Activated CD4-positive, alpha-beta T cell treated with anti-CD3 and anti-CD28 coated beads, Interleukin-2, amount 10 ng/mL, durations not matched to agents 7 days and 5 days (primary cell): Measurements from ENCODE around the gene AGBL4. TPM values are rescaled to one million over a fixed set of nuclear protein-coding genes. Genes with fewer than 3 reads are reported as not detected.

Source experiments
- CTCF ChIA-PET: fragments of 350-600 bp; sonication (Branson Sonifier 250); formaldehyde crosslinking; loops from one replicate; lab custom pipeline; 2021; ENCODE audit warnings: antibody characterized with exemption; lab: Charles Lee
- POLR2A ChIA-PET: fragments of 350-600 bp; sonication (Branson Sonifier 250); formaldehyde crosslinking; loops from one replicate; lab custom pipeline; 2021; ENCODE audit warnings: antibody characterized with exemption; lab: Charles Lee
- DNase-seq: peaks from one replicate; pipeline ENCODE4 v3.0.0-alpha.2; 2020
- H3K27ac Mint-ChIP-seq: one replicate; pipeline ENCODE4 v1.8.0; 2021; ENCODE audit warnings: mild to moderate bottlenecking, moderate library complexity, mixed read lengths
- H3K27me3 Mint-ChIP-seq: one replicate; pipeline ENCODE4 v1.8.0; 2021; ENCODE audit warnings: mixed read lengths
- H3K36me3 Mint-ChIP-seq: one replicate; pipeline ENCODE4 v1.8.0; 2021; ENCODE audit warnings: low read depth, mixed read lengths
- H3K4me1 Mint-ChIP-seq: one replicate; pipeline ENCODE4 v1.8.0; 2021; ENCODE audit warnings: mixed read lengths
- H3K4me3 Mint-ChIP-seq: one replicate; pipeline ENCODE4 v1.8.0; 2021; ENCODE audit warnings: mild to moderate bottlenecking, moderate library complexity, mixed read lengths
- H3K9me3 Mint-ChIP-seq: one replicate; pipeline ENCODE4 v1.8.0; 2021; ENCODE audit warnings: mixed read lengths
- total RNA-seq, 2 experiments: library from RNA; stranded (reverse); gene quantifications; one replicate each; pipeline ENCODE4 v1.2.3, GENCODE V29; 2021

Gene AGBL4
- total RNA-seq, 2 experiments from 2014 or later, result not detected

DNA sequence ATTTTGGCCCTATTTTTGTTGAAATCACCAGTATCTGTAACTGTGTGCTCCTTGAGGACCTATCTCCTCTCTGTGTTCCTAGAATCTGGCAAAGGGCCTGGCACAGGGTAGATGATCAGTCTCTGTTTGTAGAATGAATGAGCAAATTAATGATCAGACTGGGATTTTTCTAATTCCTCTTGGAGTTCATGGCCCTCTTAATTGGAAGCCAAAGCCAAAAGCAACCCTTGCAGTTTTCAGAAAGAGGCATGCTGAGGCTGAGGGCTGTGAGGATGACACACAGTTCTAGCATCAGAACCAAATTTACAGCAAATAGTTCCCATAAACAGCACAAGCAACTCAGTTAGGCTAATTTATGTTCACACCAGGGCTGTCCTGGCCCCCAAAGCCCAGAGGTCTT is 1136.0 kb downstream of the AGBL4 start:
- Mint-ChIP-seq H3K4me3 (no peak overlapping the region), H3K4me1 (no peaks in the 10 kb centered on the region), H3K36me3 (no peaks in the 10 kb centered on the region), H3K9me3 (no peaks in the 10 kb centered on the region), H3K27me3 (no peaks in the 10 kb centered on the region), H3K27ac (no peak overlapping the region)
- no peak for DNase-seq
- ChIA-PET CTCF (no interaction called here), POLR2A (no interaction called here)

DNA sequence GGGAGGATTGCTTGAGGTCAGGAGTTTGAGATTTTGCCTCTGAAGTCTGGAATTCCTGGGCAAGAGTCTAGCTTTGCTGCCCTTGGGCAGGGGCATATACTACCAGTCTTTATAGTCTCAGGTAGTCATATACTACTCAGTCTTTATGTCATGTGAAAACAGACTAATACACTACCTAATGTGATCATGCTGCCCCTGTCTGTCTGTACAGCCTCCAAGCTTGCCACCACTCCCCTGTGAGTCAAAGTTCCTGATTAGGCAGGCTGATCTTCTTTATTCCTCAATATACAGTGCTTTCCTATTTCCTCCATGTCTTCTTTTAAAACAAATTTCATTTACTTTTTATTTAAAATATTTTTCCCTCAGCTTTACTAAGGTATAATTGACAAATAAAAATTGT is 1141.7 kb downstream of the AGBL4 start:
- CTCF ChIA-PET, result interaction anchor here (1.1 kb wide), 1 partner anchor 9 kb away, joined by 3 read pairs; no protein-coding TSS in a partner anchor
- no peak for DNase-seq
- Mint-ChIP-seq H3K36me3 (no peaks in the 10 kb centered on the region), H3K4me1 (no peaks in the 10 kb centered on the region), H3K4me3 (no peak overlapping the region), H3K27me3 (peaks cover 4% of the 10 kb centered on the region), H3K9me3 (no peaks in the 10 kb centered on the region), H3K27ac (no peak overlapping the region)
- POLR2A ChIA-PET, result no interaction called here

DNA sequence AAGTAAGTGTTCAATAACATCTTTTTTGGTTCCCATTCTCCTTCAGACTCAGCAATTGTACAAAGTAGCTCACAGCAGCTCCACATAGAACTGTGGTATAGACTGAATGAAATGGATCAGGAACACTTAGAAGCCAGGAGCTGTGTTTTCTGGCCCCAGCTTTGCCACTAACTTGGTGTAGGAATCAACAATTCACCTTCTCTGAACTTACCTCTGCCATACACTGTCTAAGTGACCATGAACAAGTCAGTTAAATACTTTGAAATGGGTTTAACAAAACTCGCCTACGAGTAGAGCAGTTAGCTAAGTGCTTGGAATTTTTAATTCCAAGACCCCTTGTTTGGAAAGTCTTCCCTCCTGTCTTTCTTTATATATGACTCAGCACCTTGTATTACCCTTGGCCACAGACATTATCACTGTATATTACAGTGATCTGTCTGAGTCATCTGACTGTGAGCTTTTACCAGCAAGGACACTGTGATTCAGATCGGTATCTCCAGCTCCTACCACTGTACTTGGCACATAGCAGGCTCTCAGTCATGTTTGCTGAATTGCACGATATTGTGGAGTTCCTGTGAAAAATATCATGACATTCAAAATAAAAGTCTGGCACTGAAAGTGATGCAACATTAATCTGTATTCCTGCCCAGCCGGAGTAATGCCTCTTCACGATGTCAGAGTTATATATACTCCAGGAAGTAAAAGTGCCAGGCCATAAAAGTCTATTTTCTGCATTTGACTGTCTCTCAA is 1145.4 kb downstream of the AGBL4 start:
- DNase-seq, result no peak
- no peaks in the 10 kb centered on the region for H3K9me3 Mint-ChIP-seq
- H3K27me3 Mint-ChIP-seq, result peaks cover 4% of the 10 kb centered on the region
- H3K4me1 Mint-ChIP-seq, result no peaks in the 10 kb centered on the region
- POLR2A ChIA-PET, result no interaction called here
- H3K36me3 Mint-ChIP-seq, result no peaks in the 10 kb centered on the region
- no peak overlapping the region for H3K27ac Mint-ChIP-seq
- CTCF ChIA-PET, result no interaction called here
- H3K4me3 Mint-ChIP-seq, result no peak overlapping the region

DNA sequence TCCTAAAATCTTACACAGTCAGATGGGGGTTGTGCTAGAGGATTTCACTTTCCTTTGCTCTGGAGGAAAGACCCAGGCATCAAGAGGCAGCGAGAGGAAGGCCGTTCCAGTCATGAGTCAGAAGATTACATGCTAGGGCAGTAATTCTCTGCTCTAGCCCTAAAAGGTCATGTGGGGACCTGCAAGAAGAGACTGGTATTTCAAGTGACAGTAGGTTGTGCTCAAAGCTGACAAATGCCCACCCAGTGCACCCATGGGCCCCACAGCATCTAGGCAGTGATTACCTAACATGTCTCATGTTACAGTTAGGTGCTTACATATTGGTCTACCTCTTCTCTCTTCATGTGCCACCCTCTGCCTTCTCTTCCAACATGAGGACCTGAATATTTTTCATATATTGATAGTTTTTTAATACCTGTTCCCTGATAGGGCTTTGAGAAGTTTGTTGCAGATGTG is 1147.4 kb downstream of the AGBL4 start:
- DNase-seq, result no peak
- no peaks in the 10 kb centered on the region for H3K4me1 Mint-ChIP-seq
- POLR2A ChIA-PET, result no interaction called here

DNA sequence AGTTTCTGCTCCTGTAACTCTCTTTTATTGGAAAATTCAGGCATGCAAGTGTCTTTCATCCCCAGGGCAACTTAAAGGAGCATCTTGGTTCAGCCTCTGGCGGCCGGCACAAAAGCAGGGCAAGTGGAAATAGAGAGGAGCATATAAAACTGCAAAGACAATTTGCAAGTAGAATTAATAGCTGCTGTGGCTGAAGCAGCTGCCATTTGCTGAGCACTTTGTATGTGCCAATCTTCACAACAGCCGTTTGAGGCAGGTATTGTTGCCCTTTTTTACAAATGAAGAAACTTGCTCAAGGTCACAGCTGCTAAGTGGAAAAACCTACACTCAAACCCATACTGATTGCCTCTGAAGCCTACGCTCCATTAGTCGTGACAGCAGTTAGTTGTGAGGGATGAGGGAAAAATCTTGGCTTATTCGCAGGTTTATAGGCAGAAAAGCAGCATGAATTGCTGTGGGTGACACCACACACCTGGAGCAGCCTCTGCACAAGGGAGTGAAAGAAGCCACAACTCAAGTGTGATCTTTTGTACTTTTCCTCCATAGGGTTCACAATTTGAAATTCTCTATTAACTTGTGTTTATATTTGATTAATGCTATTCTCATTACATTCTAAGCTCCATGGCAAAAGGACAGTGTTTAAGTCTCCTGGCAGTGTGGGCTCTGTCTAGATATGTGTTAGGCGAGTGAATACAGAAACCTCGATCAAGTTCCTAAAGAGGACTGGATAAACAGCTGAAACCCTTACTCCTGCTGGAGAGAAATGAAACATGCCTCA is 1148.0 kb downstream of the AGBL4 start:
- CTCF ChIA-PET, result interaction anchor here (1.7 kb wide), 1 partner anchor 13 kb away, joined by 3 read pairs; no protein-coding TSS in a partner anchor
- POLR2A ChIA-PET, result no interaction called here
- H3K4me1 Mint-ChIP-seq, result no peaks in the 10 kb centered on the region

More for the DNA sequence above, 1147.4 kb downstream of the AGBL4 start:
- Mint-ChIP-seq H3K36me3 (no peaks in the 10 kb centered on the region), H3K27ac (no peak overlapping the region), H3K9me3 (no peaks in the 10 kb centered on the region), H3K4me3 (no peak overlapping the region), H3K27me3 (peaks cover 1% of the 10 kb centered on the region)
- CTCF ChIA-PET, result interaction anchor here (1.7 kb wide), 1 partner anchor 12 kb away, joined by 3 read pairs; no protein-coding TSS in a partner anchor

DNA sequence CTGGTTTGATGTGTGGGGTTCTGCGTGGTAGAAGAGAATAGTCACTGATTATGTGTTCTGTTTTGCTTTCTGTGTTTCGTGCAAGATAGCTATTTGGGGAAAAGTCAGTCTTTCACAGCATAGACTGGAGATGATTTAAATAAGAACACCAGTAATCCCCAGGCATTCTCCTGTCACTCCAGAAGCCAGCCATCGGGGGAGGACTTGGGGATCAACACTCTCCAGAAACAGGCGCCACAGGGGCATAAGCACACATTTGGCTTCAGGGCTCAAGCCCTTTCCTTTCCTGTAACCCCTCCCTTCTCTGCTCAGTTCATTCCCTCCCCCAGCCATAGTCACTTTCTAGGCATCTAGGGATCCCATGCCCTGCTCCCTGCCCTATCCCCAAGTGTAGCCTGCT is 1149.8 kb downstream of the AGBL4 start:
- no peak overlapping the region for H3K4me3 Mint-ChIP-seq
- no peaks in the 10 kb centered on the region for H3K4me1 Mint-ChIP-seq
- no peaks in the 10 kb centered on the region for H3K9me3 Mint-ChIP-seq
- ChIA-PET CTCF (no interaction called here), POLR2A (no interaction called here)
- H3K27me3 Mint-ChIP-seq, result no peaks in the 10 kb centered on the region
- no peak for DNase-seq
- no peak overlapping the region for H3K27ac Mint-ChIP-seq
- H3K36me3 Mint-ChIP-seq, result no peaks in the 10 kb centered on the region

More for the DNA sequence above, 1148.0 kb downstream of the AGBL4 start:
- no peaks in the 10 kb centered on the region for H3K36me3 Mint-ChIP-seq
- H3K4me3 Mint-ChIP-seq, result no peak overlapping the region
- H3K27me3 Mint-ChIP-seq, result no peaks in the 10 kb centered on the region
- H3K27ac Mint-ChIP-seq, result no peak overlapping the region
- no peaks in the 10 kb centered on the region for H3K9me3 Mint-ChIP-seq
- no peak for DNase-seq

DNA sequence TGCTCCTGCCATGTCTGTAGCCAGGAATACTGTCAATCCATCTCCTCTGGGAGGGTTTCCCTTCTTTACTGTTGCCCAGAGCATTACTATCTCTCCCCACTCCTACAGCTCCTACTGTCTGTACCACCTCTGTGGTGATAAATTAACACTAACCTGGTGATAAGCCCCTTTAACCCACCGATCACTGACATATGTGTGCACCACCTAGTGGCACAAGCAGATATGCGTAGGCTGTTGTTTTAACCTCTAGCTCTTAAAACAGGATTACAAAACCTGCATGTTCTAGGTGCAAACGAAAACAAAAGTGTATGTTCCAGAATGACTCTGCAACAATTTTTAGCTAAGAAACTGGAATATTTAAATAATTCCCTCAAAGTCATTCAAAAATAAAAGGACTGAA is 1153.2 kb downstream of the AGBL4 start:
- H3K4me3 Mint-ChIP-seq, result no peak overlapping the region
- H3K9me3 Mint-ChIP-seq, result no peaks in the 10 kb centered on the region
- CTCF ChIA-PET, result no interaction called here
- H3K4me1 Mint-ChIP-seq, result no peaks in the 10 kb centered on the region
- H3K36me3 Mint-ChIP-seq, result no peaks in the 10 kb centered on the region
- no peak overlapping the region for H3K27ac Mint-ChIP-seq
- POLR2A ChIA-PET, result no interaction called here
- no peaks in the 10 kb centered on the region for H3K27me3 Mint-ChIP-seq
- no peak for DNase-seq

DNA sequence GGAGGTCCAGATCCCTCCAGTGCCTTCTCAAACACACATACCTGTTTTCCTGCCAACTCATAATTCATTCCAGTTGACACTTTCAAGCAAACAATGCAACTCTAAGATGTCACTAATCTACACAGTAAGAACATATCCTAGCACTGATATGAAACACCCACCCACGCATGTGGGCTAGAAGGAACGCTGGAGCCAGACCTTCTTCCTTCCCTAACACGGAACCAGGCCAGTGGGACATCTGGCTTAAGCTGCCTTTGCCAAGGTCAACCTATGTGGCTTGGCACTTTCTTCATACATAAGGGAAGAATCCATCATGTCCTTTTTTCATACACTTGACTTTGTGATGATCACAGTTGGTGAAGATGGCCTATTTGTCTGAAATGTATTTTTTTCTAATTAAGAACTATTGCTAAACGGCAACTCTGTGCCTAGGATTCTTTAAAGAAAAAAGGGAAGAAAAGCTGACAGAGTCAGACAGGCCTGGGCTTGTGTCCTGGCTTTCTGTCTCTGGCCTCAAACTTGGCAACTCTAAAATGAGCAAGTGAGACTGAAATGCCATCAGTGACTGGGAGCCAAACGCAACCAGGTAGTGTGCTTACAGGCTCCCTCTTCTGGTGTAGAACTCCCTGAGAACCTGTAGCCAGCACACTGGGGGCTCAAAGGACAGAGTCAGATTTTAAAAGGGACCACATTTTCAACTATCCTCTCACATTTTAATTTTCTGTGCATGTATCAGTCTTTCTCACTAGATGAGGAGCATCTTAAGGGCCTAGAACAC is 1154.4 kb downstream of the AGBL4 start:
- POLR2A ChIA-PET, result no interaction called here
- CTCF ChIA-PET, result no interaction called here
- no peak for DNase-seq
- Mint-ChIP-seq H3K36me3 (no peaks in the 10 kb centered on the region), H3K27me3 (peaks cover 6% of the 10 kb centered on the region), H3K27ac (no peak overlapping the region), H3K4me3 (no peak overlapping the region), H3K4me1 (no peaks in the 10 kb centered on the region), H3K9me3 (no peaks in the 10 kb centered on the region)

DNA sequence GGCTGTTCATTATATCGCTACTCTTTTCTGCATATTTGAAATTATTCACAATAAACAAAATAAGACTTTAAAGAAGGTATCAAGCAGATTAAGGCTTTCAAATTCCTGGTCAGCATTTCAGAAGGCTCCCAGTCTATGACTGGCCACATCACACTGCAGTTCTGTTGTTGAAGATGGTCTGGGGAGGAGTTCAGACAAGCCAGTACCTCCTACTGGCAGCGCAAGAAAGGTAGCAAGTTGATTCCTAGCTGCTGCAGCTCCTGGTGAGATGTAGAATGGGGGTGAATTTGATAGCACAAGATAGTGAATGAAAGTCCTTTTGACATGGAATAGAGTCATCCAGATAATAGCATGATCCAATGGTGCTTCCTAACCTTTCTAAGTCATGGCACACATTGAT is 1158.8 kb downstream of the AGBL4 start:
- Mint-ChIP-seq H3K4me1 (no peaks in the 10 kb centered on the region), H3K27me3 (peaks cover 6% of the 10 kb centered on the region), H3K4me3 (no peak overlapping the region), H3K27ac (no peak overlapping the region), H3K9me3 (no peaks in the 10 kb centered on the region), H3K36me3 (no peaks in the 10 kb centered on the region)
- DNase-seq, result no peak
- CTCF ChIA-PET, result no interaction called here
- POLR2A ChIA-PET, result no interaction called here

DNA sequence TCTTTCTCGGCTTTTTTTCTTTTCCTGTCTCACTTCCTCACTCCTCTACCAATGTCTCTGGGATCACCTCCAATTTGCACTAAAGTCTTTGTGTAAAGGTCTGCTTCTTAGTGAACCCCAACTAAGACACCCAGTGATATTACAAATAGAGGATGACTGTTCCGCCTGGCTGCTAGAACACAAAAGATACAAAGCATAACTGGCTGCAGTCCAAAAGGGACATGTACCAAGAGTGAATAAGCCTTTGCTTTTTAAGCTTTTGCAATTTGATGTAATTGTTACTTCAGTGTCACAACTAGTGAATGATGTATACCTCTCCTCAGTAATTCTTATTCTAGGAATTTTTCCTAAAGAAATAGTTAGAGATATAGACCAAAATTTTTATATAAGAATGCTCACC is 1164.3 kb downstream of the AGBL4 start:
- ChIA-PET CTCF (no interaction called here), POLR2A (no interaction called here)
- Mint-ChIP-seq H3K4me3 (no peak overlapping the region), H3K36me3 (no peaks in the 10 kb centered on the region), H3K9me3 (peaks cover 2% of the 10 kb centered on the region), H3K27me3 (no peaks in the 10 kb centered on the region), H3K4me1 (no peaks in the 10 kb centered on the region), H3K27ac (no peak overlapping the region)
- no peak for DNase-seq

DNA sequence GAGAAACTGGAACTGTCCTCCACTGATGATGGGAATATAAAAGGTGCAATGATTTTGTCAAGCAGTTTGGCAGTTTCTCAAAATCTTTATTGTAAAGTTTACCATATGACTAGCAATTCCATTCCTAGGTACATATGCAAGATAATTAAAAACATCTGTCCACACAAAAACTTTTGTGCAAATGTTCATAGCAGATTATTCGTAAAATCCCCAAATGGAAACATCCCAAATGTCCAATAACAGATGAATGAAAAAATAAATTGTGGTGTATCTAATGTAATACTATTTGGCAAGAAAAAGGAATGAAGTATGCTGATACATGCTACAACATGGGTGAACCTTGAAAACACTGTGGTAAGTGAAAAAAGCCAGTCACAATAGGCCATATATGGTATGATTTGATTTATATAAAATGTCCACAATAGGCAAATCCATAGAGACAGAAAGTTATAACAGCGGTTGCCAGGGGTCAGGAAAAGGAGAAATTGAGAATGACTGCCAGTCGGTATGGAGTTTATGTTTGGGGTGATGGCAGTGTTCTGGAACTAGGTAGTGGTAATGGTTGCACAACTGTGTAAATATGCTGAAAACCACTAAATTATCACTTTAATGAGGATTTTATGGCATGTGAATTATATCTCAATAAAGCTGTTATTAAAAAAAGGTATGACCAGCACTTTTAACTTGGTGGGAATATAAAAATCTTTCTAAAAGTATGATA is 1165.4 kb downstream of the AGBL4 start:
- H3K27me3 Mint-ChIP-seq, result no peaks in the 10 kb centered on the region
- DNase-seq, result no peak
- ChIA-PET CTCF (no interaction called here), POLR2A (no interaction called here)
- no peak overlapping the region for H3K27ac Mint-ChIP-seq
- no peaks in the 10 kb centered on the region for H3K4me1 Mint-ChIP-seq
- no peak overlapping the region for H3K4me3 Mint-ChIP-seq
- H3K36me3 Mint-ChIP-seq, result no peaks in the 10 kb centered on the region
- peaks cover 2% of the 10 kb centered on the region for H3K9me3 Mint-ChIP-seq

DNA sequence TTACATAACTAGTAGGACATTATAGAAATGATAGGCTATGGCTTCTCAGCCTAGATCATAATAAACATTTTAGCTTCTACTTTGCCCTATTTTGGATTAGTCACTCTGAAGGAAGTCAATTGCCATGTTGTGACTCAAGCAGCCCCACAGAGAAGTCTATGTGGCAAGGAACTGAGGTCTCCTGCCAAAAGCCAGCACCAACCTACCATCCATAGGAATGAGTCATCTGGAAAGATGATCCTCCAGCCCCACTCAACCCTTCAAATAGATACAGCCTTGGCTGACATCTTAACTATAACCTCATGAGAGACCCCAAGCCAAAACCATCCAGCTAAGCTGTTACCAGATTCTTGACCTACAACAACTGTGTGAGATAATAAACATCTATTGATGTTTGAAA is 1170.7 kb downstream of the AGBL4 start:
- CTCF ChIA-PET, result no interaction called here
- H3K36me3 Mint-ChIP-seq, result no peaks in the 10 kb centered on the region

More for the DNA sequence above, 1170.7 kb downstream of the AGBL4 start:
- Mint-ChIP-seq H3K27me3 (no peaks in the 10 kb centered on the region), H3K27ac (no peak overlapping the region), H3K9me3 (no peaks in the 10 kb centered on the region), H3K4me1 (no peaks in the 10 kb centered on the region), H3K4me3 (no peak overlapping the region)
- no peak for DNase-seq
- POLR2A ChIA-PET, result no interaction called here
